Suprapubic skin (tissue), 4 donors: Measurements from ENCODE around the gene SND1. TPM values are rescaled to one million over a fixed set of nuclear protein-coding genes. Genes with fewer than 3 reads are reported as not detected.

Experiments
- DNase-seq, 2 donors: peaks; one replicate each; pipeline ENCODE4 v3.0.0-alpha.2; 2019; ENCODE audit warnings: low spot score in 2 of 2
- H3K27ac ChIP-seq: fragments of 200-600 bp; sonication (generic); one replicate; pipeline ENCODE4 v1.5.1; 2019
- H3K27me3 ChIP-seq: fragments of 200-600 bp; sonication (generic); one replicate; pipeline ENCODE4 v1.5.1; 2019
- H3K36me3 ChIP-seq: fragments of 200-600 bp; sonication (generic); one replicate; pipeline ENCODE4 v1.5.1; 2019
- H3K4me1 ChIP-seq: fragments of 200-600 bp; sonication (generic); one replicate; pipeline ENCODE4 v1.5.1; 2019
- H3K4me3 ChIP-seq: fragments of 200-600 bp; sonication (generic); one replicate; pipeline ENCODE4 v1.5.1; 2019; ENCODE audit warnings: mild to moderate bottlenecking
- H3K9me3 ChIP-seq: fragments of 200-600 bp; sonication (generic); one replicate; pipeline ENCODE4 v1.5.1; 2019
- EP300 ChIP-seq: sonication (generic); formaldehyde crosslinking; IDR thresholded peaks from one replicate; pipeline ENCODE4 v1.6.1; 2017; ENCODE audit warnings: antibody characterized with exemption
- POLR2A ChIP-seq, 2 donors: fragments of 450-650 bp; IDR thresholded peaks; one replicate each; pipeline ENCODE4 v1.6.1; 2017; ENCODE audit warnings: antibody characterized with exemption in 2 of 2, mild to moderate bottlenecking in 2 of 2, moderate library complexity in 2 of 2
- POLR2AphosphoS5 ChIP-seq, 3 donors: sonication (generic); formaldehyde crosslinking; IDR thresholded peaks; one replicate each; pipeline ENCODE4 v1.6.1; 2017; ENCODE audit warnings: antibody characterized with exemption in 3 of 3
- WGBS: methylation state at CpG from one replicate; pipeline ENCODE4 v1.1.5; 2018; 5-methylcytosine and 5-hydroxymethylcytosine counted together
- total RNA-seq, 4 donors: library from RNA; depleted of rRNA; stranded (reverse); fragments of >200 nt; gene quantifications; one replicate each; pipeline ENCODE4 v1.1.0, GENCODE V29; 2016
- TF ChIP-seq, protein P1 (sequence below), 2 donors: fragments of 200-600 bp in 1 of 2; fragments of 450-650 bp in 1 of 2; sonication (generic) in 1 of 2; IDR thresholded peaks; one replicate each; pipeline ENCODE4 v1.5.1; 2016 to 2019; ENCODE audit warnings: antibody characterized with exemption in 2 of 2, mild to moderate bottlenecking in 1 of 2, moderate library complexity in 1 of 2

The SND1 gene
- total RNA-seq, 4 donors from 2014 or later = 72.2 to 99.8 (median 77.2) TPM

DNA sequence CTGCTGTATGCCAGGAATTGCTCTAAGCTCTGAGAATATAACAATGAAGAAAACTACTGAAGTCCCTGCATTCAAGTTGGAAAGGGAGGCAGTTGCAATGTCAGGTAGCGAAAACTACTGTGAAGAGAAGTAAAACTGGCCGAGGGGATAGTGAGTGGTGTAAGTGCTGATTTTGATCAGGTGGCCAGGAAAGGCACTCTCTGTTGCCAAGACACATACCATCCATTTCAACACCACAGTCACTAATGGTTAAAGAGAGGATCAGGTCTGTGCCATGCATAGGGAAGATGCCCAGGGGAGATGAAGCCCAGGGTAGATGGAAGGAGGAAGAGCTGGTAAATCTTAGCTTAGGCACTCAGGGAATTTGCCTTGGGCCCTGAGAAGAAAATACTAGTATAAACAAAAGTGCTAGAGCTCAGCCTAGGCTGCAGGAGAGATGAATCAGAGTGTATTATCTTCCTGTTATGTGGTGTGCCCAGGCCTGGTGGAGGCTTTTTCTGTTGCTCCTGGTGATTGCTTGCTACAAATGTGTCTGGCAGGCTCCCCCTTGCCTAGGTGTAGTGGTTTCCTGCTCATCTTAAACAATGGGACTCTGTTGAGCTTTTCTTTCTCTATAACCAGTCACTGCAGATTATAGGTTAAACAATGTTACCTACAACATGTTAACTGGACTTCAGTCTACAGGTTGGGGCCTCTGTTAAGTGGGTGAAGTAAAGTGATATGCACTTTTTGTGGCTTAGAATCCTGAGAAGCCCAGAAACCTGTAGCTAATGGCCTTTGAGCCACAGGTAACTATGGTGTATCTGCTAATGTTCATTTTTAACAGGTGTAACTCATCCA lies 253.7 kb downstream of the SND1 start:
- TF ChIP-seq POLR2A (IDR thresholded peaks at IDR 0.05) = no peak
- TF ChIP-seq, protein P1, sequence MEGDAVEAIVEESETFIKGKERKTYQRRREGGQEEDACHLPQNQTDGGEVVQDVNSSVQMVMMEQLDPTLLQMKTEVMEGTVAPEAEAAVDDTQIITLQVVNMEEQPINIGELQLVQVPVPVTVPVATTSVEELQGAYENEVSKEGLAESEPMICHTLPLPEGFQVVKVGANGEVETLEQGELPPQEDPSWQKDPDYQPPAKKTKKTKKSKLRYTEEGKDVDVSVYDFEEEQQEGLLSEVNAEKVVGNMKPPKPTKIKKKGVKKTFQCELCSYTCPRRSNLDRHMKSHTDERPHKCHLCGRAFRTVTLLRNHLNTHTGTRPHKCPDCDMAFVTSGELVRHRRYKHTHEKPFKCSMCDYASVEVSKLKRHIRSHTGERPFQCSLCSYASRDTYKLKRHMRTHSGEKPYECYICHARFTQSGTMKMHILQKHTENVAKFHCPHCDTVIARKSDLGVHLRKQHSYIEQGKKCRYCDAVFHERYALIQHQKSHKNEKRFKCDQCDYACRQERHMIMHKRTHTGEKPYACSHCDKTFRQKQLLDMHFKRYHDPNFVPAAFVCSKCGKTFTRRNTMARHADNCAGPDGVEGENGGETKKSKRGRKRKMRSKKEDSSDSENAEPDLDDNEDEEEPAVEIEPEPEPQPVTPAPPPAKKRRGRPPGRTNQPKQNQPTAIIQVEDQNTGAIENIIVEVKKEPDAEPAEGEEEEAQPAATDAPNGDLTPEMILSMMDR (IDR thresholded peaks at IDR 0.05) = no peak
- no peak for TF ChIP-seq EP300
- no peak for TF ChIP-seq POLR2AphosphoS5 (IDR thresholded peaks at IDR 0.05)
- H3K36me3 ChIP-seq = peaks cover 6% of the 10 kb centered on the region
- H3K4me3 ChIP-seq = no peak overlapping the region
- H3K27ac ChIP-seq = no peak overlapping the region
- no peak for DNase-seq
- H3K9me3 ChIP-seq = no peaks in the 10 kb centered on the region
- no peaks in the 10 kb centered on the region for H3K4me1 ChIP-seq
- no peaks in the 10 kb centered on the region for H3K27me3 ChIP-seq
- 83% methylated on average over 2 of the region's 2 CpGs for WGBS

DNA sequence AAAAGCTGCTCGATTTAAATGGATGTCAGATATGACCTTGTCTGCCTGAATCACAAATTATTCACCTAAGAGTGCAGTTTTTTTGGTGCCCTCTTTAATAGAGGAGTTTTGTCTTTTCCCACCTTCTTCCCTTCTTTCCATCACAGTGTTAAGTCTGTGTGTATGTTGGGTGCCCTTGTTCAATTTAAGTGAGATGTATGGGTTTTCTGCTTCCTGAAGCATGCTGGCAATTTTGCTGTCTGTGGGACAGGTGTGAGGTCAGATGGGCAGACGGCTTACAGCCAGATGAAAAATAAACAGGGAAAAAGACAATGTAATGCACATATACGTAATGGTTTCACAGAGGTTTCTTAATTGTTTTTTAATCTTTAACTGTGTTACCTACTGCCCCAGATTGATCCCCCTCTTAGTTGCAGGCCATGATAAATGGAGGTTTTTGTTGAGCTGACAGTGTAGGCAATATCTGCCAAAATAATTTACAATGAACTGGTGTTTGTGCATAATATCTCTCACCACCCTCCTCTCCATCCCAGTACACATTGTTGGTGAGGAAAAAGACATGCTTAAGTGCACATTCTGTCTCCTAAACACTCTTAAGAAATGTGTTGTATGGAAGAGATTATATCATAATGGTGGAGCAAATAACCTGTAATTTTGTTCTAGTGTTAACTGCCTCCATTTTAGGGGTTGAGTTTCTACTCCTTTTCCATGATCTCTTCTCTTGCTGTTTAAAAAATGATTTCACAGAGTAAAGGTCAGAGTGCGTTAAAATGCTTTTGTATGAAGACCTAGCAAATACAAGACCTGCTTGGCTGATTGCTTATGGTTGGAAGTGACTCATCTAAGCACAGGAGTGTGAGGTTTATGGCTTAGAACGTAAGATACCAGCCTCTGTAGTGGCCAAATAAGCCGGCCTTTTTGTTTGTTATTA lies 255.4 kb downstream of the SND1 start:
- H3K4me1 ChIP-seq = no peaks in the 10 kb centered on the region
- no peak overlapping the region for H3K27ac ChIP-seq
- H3K36me3 ChIP-seq = peaks cover 6% of the 10 kb centered on the region
- WGBS = 86% methylated on average over 6 of the region's 6 CpGs
- TF ChIP-seq POLR2A (IDR thresholded peaks at IDR 0.05) (no peak), EP300 (no peak), POLR2AphosphoS5 (IDR thresholded peaks at IDR 0.05) (no peak)
- TF ChIP-seq, protein P1 (IDR thresholded peaks at IDR 0.05) = no peak
- H3K4me3 ChIP-seq = no peak overlapping the region
- DNase-seq = no peak
- H3K27me3 ChIP-seq = no peaks in the 10 kb centered on the region
- H3K9me3 ChIP-seq = no peaks in the 10 kb centered on the region

DNA sequence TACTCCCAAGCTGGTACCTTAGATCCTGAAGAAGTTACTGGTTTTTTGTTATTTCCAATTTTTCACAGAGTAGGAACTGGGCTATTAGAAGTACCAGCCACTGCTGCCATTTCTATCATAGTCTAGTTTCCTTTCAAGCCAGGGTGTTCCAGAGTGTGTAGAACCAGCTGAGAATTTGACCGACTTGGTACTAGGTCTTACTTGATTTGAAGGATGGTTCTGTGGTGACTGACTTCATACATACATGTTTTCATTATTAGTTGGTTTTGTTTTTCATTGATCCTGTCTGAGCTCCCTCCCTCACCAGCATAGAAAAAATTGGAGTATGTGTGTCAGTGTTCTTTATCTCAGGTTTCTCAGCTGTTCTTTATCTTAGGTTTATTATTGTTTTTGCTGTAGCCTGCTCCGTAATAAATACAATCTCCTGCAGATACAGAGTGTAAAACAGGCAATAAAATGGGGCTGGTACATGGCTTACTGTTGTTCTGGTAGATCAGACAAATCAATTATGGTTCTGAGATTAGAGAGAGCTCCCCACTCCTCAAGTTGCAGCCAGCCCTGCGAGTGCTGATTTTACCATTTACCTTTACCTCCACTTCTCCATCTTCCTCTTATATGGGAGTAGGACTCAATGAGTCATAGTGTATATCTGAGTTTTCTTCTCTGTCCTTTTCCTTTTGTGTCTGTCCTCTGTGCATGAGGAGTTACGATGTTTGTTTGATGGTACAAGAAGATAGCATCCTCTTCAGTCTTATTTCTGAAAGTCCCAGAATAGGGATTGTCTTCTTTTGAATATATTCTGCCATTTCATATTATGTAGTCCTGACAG lies 256.6 kb downstream of the SND1 start:
- Histone ChIP-seq H3K27ac (no peak overlapping the region), H3K27me3 (no peaks in the 10 kb centered on the region), H3K4me3 (no peak overlapping the region), H3K36me3 (peaks cover 6% of the 10 kb centered on the region), H3K4me1 (no peaks in the 10 kb centered on the region), H3K9me3 (no peaks in the 10 kb centered on the region)
- DNase-seq = no peak
- TF ChIP-seq, protein P1 (IDR thresholded peaks at IDR 0.05) = no peak
- TF ChIP-seq POLR2A (IDR thresholded peaks at IDR 0.05) = no peak
- no peak for TF ChIP-seq POLR2AphosphoS5 (IDR thresholded peaks at IDR 0.05)
- no peak for TF ChIP-seq EP300
- WGBS = 96% methylated on average over 4 of the region's 4 CpGs

DNA sequence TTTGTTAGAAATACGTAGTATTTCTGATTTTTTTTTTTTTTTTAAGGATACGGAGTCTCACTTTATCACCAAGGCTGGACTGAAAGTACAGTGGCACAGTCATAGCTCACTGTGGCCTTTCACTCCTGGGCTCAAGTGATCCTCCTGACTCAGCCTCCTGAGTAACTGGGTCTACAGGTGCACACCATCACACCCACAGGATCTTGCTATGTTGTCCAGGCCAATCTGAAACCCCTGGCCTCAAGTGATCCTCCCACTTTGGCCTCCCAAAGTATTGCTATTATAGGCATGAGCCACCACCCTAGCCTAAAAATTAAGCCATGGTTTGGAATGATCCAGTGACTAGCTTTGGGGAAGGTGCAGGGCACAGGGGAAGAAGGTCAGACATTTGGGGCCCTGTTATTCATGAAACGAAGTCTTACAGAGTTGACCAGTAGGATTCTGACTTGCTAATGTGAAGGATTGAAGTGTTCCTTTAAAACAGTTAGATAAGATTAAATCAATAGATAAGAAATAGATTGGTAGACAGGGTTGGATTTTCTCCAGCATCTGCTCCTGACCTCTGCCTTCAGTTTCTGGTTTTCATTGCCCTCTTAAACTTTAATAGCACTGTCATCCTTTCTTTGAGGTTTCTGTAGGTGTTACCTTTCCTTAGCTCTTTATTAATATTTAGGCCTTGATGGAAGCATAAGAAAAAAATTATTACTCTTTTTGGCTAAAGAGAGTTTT lies 257.6 kb downstream of the SND1 start:
- H3K27me3 ChIP-seq = no peaks in the 10 kb centered on the region
- TF ChIP-seq, protein P1 (IDR thresholded peaks at IDR 0.05) = no peak
- TF ChIP-seq POLR2A (IDR thresholded peaks at IDR 0.05) (no peak), POLR2AphosphoS5 (IDR thresholded peaks at IDR 0.05) (no peak), EP300 (no peak)
- no peaks in the 10 kb centered on the region for H3K9me3 ChIP-seq
- no peak for DNase-seq
- no peaks in the 10 kb centered on the region for H3K4me1 ChIP-seq
- no peak overlapping the region for H3K4me3 ChIP-seq
- no peak overlapping the region for H3K27ac ChIP-seq
- H3K36me3 ChIP-seq = peaks cover 6% of the 10 kb centered on the region
- 94% methylated on average over 3 of the region's 3 CpGs for WGBS
